HepG2 (cell line): ENCODE results near the gene VPS4B. TPM values are rescaled to one million over a fixed set of nuclear protein-coding genes. Genes with fewer than 3 reads are reported as not detected.

Experiments used
- ARID2 ChIP-seq: sonication (generic); formaldehyde crosslinking; IDR thresholded peaks from 2 replicates; pipeline ENCODE4 v1.8.1; 2022; ENCODE audit warnings: mild to moderate bottlenecking, missing genetic modification reagents, borderline replicate concordance
- BCL6 ChIP-seq: IDR thresholded peaks from 2 replicates; pipeline ENCODE4 v1.6.1; 2016; ENCODE audit warnings: missing genetic modification reagents, missing compliant biosample characterization
- FOXJ3 ChIP-seq: sonication (generic); formaldehyde crosslinking; IDR thresholded peaks from 2 replicates; pipeline ENCODE4 v1.4.0; 2020; ENCODE audit warnings: missing genetic modification reagents, mild to moderate bottlenecking, borderline replicate concordance
- FOXK2 ChIP-seq: fragments of 450-650 bp; IDR thresholded peaks from 2 replicates; pipeline ENCODE4 v1.6.1; 2016
- HNRNPH1 ChIP-seq: fragments of 200-400 bp; formaldehyde crosslinking; optimal IDR thresholded peaks from 2 replicates; pipeline ENCODE3; 2017; ENCODE audit warnings: mild to moderate bottlenecking, low read depth, low read length
- KLF15 ChIP-seq: sonication (generic); formaldehyde crosslinking; IDR thresholded peaks from 2 replicates; pipeline ENCODE4 v1.8.1; 2023; ENCODE audit warnings: borderline replicate concordance, mild to moderate bottlenecking, inconsistent platforms, missing genetic modification reagents, mixed read lengths
- MED8 ChIP-seq: sonication (generic); formaldehyde crosslinking; IDR thresholded peaks from 2 replicates; pipeline ENCODE4 v1.8.1; 2023; ENCODE audit warnings: mild to moderate bottlenecking, missing genetic modification reagents; ENCODE audit not compliant: insufficient replicate concordance
- POLR2G ChIP-seq: fragments of 200-400 bp; formaldehyde crosslinking; IDR thresholded peaks from 2 replicates; pipeline ENCODE4 v1.6.1; 2018; ENCODE audit warnings: mild to moderate bottlenecking, low read depth, low read length, moderate library complexity
- SMAD9 ChIP-seq: sonication (generic); formaldehyde crosslinking; IDR thresholded peaks from 2 replicates; pipeline ENCODE4 v1.5.1; 2020; ENCODE audit warnings: mild to moderate bottlenecking, missing genetic modification reagents
- SRY ChIP-seq: sonication (generic); formaldehyde crosslinking; IDR thresholded peaks from 2 replicates; pipeline ENCODE4 v1.8.0; 2022; ENCODE audit warnings: mild to moderate bottlenecking, missing genetic modification reagents
- TARDBP ChIP-seq: sonication (generic); formaldehyde crosslinking; IDR thresholded peaks from 2 replicates; pipeline ENCODE4 v1.8.0; 2022; ENCODE audit warnings: mild to moderate bottlenecking, missing genetic modification reagents
- U2AF2 ChIP-seq: fragments of 200-400 bp; formaldehyde crosslinking; IDR thresholded peaks from 2 replicates; pipeline ENCODE4 v1.6.1; 2017; ENCODE audit warnings: low read depth, mild to moderate bottlenecking, low read length
- ZNF724P ChIP-seq: sonication (generic); formaldehyde crosslinking; IDR thresholded peaks from 2 replicates; pipeline ENCODE4 v1.8.0; 2022; ENCODE audit warnings: missing genetic modification reagents, borderline replicate concordance
- ZNF768 ChIP-seq: sonication (generic); formaldehyde crosslinking; IDR thresholded peaks from 2 replicates; pipeline ENCODE4 v1.4.0; 2020; ENCODE audit warnings: missing genetic modification reagents
- ZNF777 ChIP-seq: sonication (generic); formaldehyde crosslinking; IDR thresholded peaks from 2 replicates; pipeline ENCODE4 v1.4.0; 2020; ENCODE audit warnings: missing genetic modification reagents
- ZNF883 ChIP-seq: sonication (generic); formaldehyde crosslinking; IDR thresholded peaks from 2 replicates; pipeline ENCODE4 v1.5.1; 2020; ENCODE audit warnings: mild to moderate bottlenecking, missing genetic modification reagents; ENCODE audit errors: not compliant biosample characterization
- polyA plus RNA-seq, 8 experiments: library from polyadenylated mRNA; depleted of rRNA in 3 of 8; stranded (reverse) in 7 of 8; unstranded in 1 of 8; fragments of >200 nt; fragmentation: Illumina TruSeq in 4 of 8; extraction: Trizol in 4 of 8; gene quantifications; 2 replicates each; pipeline versions ENCODE4 v1.2.1 to v1.2.3, GENCODE V29; 2011 to 2016; ENCODE audit warnings: low read depth in 4 of 8, missing spikeins in 1 of 8, mixed read lengths in 1 of 8; ENCODE audit not compliant: insufficient read depth in 1 of 8
- total RNA-seq, 5 experiments: library from RNA; depleted of rRNA; stranded (reverse); fragments of >200 nt; fragmentation: Illumina TruSeq; extraction: Trizol; gene quantifications; 2 replicates each; pipeline ENCODE4 v1.2.3, GENCODE V29; 2016; ENCODE audit warnings: low read depth in 1 of 5
- TF ChIP-seq, protein P1 (sequence below): sonication (generic); formaldehyde crosslinking; IDR thresholded peaks from 2 replicates; pipeline ENCODE4 v1.4.0; 2020; ENCODE audit warnings: missing genetic modification reagents
- TF ChIP-seq, protein P2 (sequence below), 2 experiments: sonication (generic) in 1 of 2; formaldehyde crosslinking in 1 of 2; IDR thresholded peaks; 2 replicates each; pipeline versions ENCODE4 v1.4.0 to v1.6.1; 2018 to 2020; ENCODE audit warnings: missing genetic modification reagents in 2 of 2, borderline replicate concordance in 1 of 2, low read depth in 1 of 2, mild to moderate bottlenecking in 1 of 2, missing biosample characterization in 1 of 2
- TF ChIP-seq, protein P3 (sequence below): IDR thresholded peaks from 2 replicates; pipeline ENCODE4 v1.6.1; 2016; ENCODE audit warnings: low read depth, borderline replicate concordance
- TF ChIP-seq, protein P4 (sequence below): sonication (generic); formaldehyde crosslinking; IDR thresholded peaks from 2 replicates; pipeline ENCODE4 v1.5.0; 2020; ENCODE audit warnings: mild to moderate bottlenecking, missing genetic modification reagents

VPS4B gene
- total and polyA plus RNA-seq, 2 of the 13 experiments (the other 11 are each of a cell fraction or from before 2014, with no cell fraction given): 12.8 to 25.9 TPM

DNA sequence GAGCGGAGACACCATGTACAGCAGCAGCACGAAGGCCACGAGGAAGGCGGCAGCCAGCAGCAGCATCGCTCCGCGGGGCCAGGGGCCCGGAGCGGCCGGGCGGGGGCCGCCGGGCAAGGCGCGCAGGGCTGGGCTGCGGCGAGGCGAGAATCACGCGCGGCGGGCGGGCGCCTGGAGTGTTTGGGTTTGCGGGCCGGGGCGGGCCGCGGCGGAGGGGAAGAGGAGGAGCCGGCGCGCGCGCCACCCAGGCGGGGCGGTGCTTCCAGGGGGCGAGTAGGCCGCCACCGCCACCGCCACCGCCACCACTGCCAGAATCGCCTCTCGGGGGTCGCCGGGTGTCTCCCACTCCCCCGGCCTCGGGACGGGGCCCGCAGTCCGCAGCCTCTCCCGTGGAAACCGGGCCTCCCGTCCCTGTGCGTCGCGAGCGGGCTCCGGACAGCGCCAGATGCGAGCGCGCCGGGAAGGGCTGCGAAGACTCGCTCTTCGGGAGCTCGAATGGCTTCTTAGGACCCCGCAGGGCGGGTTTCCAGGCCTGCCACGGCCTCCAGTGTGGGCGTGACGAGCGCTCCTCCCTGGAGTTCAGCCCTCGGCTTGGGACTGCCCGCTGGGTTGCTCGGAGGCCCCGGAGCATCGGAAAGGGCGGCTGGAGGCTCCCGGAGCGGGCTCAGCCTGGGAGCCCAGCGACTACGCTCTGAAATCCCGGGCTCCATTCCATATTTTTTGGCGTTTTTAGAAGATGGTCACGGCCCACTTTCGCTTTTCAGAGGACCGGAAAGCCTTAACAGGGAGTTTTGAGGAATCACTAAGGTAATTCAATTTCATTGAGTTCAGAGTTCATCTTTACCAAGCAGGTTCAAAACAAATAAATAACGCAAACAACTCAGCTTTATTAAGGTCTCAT lies 55.0 kb downstream of the VPS4B start, which contains the start of gene KDSR (continued):
- TF ChIP-seq, protein P1, sequence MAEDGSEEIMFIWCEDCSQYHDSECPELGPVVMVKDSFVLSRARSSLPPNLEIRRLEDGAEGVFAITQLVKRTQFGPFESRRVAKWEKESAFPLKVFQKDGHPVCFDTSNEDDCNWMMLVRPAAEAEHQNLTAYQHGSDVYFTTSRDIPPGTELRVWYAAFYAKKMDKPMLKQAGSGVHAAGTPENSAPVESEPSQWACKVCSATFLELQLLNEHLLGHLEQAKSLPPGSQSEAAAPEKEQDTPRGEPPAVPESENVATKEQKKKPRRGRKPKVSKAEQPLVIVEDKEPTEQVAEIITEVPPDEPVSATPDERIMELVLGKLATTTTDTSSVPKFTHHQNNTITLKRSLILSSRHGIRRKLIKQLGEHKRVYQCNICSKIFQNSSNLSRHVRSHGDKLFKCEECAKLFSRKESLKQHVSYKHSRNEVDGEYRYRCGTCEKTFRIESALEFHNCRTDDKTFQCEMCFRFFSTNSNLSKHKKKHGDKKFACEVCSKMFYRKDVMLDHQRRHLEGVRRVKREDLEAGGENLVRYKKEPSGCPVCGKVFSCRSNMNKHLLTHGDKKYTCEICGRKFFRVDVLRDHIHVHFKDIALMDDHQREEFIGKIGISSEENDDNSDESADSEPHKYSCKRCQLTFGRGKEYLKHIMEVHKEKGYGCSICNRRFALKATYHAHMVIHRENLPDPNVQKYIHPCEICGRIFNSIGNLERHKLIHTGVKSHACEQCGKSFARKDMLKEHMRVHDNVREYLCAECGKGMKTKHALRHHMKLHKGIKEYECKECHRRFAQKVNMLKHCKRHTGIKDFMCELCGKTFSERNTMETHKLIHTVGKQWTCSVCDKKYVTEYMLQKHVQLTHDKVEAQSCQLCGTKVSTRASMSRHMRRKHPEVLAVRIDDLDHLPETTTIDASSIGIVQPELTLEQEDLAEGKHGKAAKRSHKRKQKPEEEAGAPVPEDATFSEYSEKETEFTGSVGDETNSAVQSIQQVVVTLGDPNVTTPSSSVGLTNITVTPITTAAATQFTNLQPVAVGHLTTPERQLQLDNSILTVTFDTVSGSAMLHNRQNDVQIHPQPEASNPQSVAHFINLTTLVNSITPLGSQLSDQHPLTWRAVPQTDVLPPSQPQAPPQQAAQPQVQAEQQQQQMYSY: peak; percentile 100
- peak; percentile 67; the same call in 1 of the 2 replicates for TF ChIP-seq KLF15 (CRISPR knock-in tag)
- TF ChIP-seq, protein P2, sequence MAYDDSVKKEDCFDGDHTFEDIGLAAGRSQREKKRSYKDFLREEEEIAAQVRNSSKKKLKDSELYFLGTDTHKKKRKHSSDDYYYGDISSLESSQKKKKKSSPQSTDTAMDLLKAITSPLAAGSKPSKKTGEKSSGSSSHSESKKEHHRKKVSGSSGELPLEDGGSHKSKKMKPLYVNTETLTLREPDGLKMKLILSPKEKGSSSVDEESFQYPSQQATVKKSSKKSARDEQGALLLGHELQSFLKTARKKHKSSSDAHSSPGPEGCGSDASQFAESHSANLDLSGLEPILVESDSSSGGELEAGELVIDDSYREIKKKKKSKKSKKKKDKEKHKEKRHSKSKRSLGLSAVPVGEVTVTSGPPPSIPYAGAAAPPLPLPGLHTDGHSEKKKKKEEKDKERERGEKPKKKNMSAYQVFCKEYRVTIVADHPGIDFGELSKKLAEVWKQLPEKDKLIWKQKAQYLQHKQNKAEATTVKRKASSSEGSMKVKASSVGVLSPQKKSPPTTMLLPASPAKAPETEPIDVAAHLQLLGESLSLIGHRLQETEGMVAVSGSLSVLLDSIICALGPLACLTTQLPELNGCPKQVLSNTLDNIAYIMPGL (CRISPR knock-in tag; IDR thresholded peaks at IDR 0.05; ENCODE audit: borderline replicate concordance in 1 of 2, low read depth in 1 of 2): peak; percentile 63 to 83; a peak in 2 of 4 replicates
- peak; percentile 75; the same call in 1 of the 2 replicates for TF ChIP-seq FOXJ3
- TF ChIP-seq SRY: peak; percentile 56; the same call in 1 of the 2 replicates
- TF ChIP-seq, protein P3, sequence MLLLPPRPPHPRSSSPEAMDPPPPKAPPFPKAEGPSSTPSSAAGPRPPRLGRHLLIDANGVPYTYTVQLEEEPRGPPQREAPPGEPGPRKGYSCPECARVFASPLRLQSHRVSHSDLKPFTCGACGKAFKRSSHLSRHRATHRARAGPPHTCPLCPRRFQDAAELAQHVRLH: peak; percentile 75; the same call in 1 of the 2 replicates
- no peak for TF ChIP-seq U2AF2
- no peak for TF ChIP-seq HNRNPH1
- TF ChIP-seq ZNF883: peak; percentile 74
- TF ChIP-seq, protein P4, sequence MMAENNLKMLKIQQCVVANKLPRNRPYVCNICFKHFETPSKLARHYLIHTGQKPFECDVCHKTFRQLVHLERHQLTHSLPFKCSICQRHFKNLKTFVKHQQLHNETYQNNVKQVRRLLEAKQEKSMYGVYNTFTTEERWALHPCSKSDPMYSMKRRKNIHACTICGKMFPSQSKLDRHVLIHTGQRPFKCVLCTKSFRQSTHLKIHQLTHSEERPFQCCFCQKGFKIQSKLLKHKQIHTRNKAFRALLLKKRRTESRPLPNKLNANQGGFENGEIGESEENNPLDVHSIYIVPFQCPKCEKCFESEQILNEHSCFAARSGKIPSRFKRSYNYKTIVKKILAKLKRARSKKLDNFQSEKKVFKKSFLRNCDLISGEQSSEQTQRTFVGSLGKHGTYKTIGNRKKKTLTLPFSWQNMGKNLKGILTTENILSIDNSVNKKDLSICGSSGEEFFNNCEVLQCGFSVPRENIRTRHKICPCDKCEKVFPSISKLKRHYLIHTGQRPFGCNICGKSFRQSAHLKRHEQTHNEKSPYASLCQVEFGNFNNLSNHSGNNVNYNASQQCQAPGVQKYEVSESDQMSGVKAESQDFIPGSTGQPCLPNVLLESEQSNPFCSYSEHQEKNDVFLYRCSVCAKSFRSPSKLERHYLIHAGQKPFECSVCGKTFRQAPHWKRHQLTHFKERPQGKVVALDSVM (CRISPR knock-in tag): peak; percentile 64; the same call in 1 of the 2 replicates
- TF ChIP-seq TARDBP (CRISPR knock-in tag): peak; percentile 84; the same call in 1 of the 2 replicates
- no peak for TF ChIP-seq FOXK2
- TF ChIP-seq POLR2G: peak; percentile 96
- TF ChIP-seq BCL6 (CRISPR knock-in tag): 0 out of 2 replicates have a peak, but pooled peaks have one; percentile 57
- peak; percentile 61 for TF ChIP-seq ZNF768 (CRISPR knock-in tag)
- 0 out of 2 replicates have a peak, but pooled peaks have one; percentile 84 for TF ChIP-seq ARID2
- no peak; the same call in 1 of the 2 replicates for TF ChIP-seq ZNF724P (CRISPR knock-in tag)
- TF ChIP-seq MED8 (CRISPR knock-in tag): peak; percentile 91
- peak; percentile 27; the same call in 1 of the 2 replicates for TF ChIP-seq ZNF777 (CRISPR knock-in tag)
- peak; percentile 30; the same call in 1 of the 2 replicates for TF ChIP-seq SMAD9
